WTC11 (cell line): Measurements from ENCODE around the gene DRC1. TPM values are rescaled to one million over a fixed set of nuclear protein-coding genes. Genes with fewer than 3 reads are reported as not detected.

Source experiments
- ATAC-seq: fragments of 200-7000 bp; cut with Tn5 transposase; 2 replicates; pipeline ENCODE4 v1.10.0; 2021; ENCODE audit warnings: mild to moderate bottlenecking, moderate library complexity
- CTCF ChIA-PET: fragments of 300-600 bp; sonication (Branson Sonifier 250); formaldehyde crosslinking; loops from one replicate; lab custom pipeline; 2021; ENCODE audit warnings: antibody characterized with exemption; lab: Charles Lee
- POLR2A ChIA-PET: fragments of 350-600 bp; sonication (Branson Sonifier 250); formaldehyde crosslinking; loops from one replicate; lab custom pipeline; 2021; ENCODE audit warnings: antibody characterized with exemption; lab: Charles Lee
- DNase-seq: peaks from one replicate; pipeline ENCODE4 v3.0.0; 2021; ENCODE audit warnings: low spot score
- H3K27ac Mint-ChIP-seq: 2 replicates; pipeline ENCODE4 v1.8.0; 2021; ENCODE audit warnings: mixed read lengths
- H3K27me3 Mint-ChIP-seq: 2 replicates; pipeline ENCODE4 v1.8.0; 2021; ENCODE audit warnings: low read depth, mild to moderate bottlenecking, moderate library complexity, mixed read lengths
- H3K36me3 Mint-ChIP-seq: 2 replicates; pipeline ENCODE4 v1.8.0; 2021; ENCODE audit warnings: mixed read lengths
- H3K4me1 Mint-ChIP-seq: 2 replicates; pipeline ENCODE4 v1.8.0; 2022; ENCODE audit warnings: mixed read lengths
- H3K4me3 Mint-ChIP-seq: 2 replicates; pipeline ENCODE4 v1.8.0; 2021; ENCODE audit warnings: mild to moderate bottlenecking, moderate library complexity, mixed read lengths
- H3K9me3 Mint-ChIP-seq: 2 replicates; pipeline ENCODE4 v1.8.0; 2021; ENCODE audit warnings: mixed read lengths
- ETV6 ChIP-seq: sonication (generic); formaldehyde crosslinking; IDR thresholded peaks from 2 replicates; pipeline ENCODE4 v1.8.1; 2022; ENCODE audit warnings: mild to moderate bottlenecking, missing genetic modification reagents
- GABPB1 ChIP-seq: sonication (generic); formaldehyde crosslinking; IDR thresholded peaks from 2 replicates; pipeline ENCODE4 v1.8.1; 2023; ENCODE audit warnings: mild to moderate bottlenecking, missing genetic modification reagents
- IRF2 ChIP-seq: sonication (generic); formaldehyde crosslinking; IDR thresholded peaks from 2 replicates; pipeline ENCODE4 v1.8.0; 2022; ENCODE audit warnings: low read depth, missing genetic modification reagents, borderline replicate concordance
- JUN ChIP-seq: sonication (generic); formaldehyde crosslinking; IDR thresholded peaks from 2 replicates; pipeline ENCODE4 v1.8.0; 2023; ENCODE audit warnings: mild to moderate bottlenecking, missing genetic modification reagents
- MXD4 ChIP-seq: fragments of 250-450 bp; sonication (Bioruptor Pico); IDR thresholded peaks from 2 replicates; pipeline ENCODE4 v1.8.0; 2021; ENCODE audit warnings: mild to moderate bottlenecking, moderate library complexity, borderline replicate concordance
- NR1H2 ChIP-seq: sonication (generic); formaldehyde crosslinking; IDR thresholded peaks from 2 replicates; pipeline ENCODE4 v1.9.0; 2021; ENCODE audit warnings: mild to moderate bottlenecking, moderate library complexity, missing genetic modification reagents
- OVOL2 ChIP-seq: fragments of 250-450 bp; sonication (Bioruptor Pico); IDR thresholded peaks from 2 replicates; pipeline ENCODE4 v1.9.0; 2021; ENCODE audit warnings: mild to moderate bottlenecking, borderline replicate concordance
- RELA ChIP-seq: sonication (generic); formaldehyde crosslinking; IDR thresholded peaks from 2 replicates; pipeline ENCODE4 v1.8.1; 2022; ENCODE audit warnings: missing genetic modification reagents, mild to moderate bottlenecking, borderline replicate concordance
- ZNF263 ChIP-seq: sonication (generic); formaldehyde crosslinking; IDR thresholded peaks from 2 replicates; pipeline ENCODE4 v1.8.1; 2022; ENCODE audit warnings: low read depth, mild to moderate bottlenecking, moderate library complexity, missing genetic modification reagents
- total RNA-seq: library from RNA; stranded (reverse); gene quantifications from 3 replicates; pipeline ENCODE4 v1.2.3, GENCODE V29; 2021
- TF ChIP-seq, protein P1 (sequence below): sonication (generic); formaldehyde crosslinking; IDR thresholded peaks from 2 replicates; pipeline ENCODE4 v1.8.0; 2022; ENCODE audit warnings: missing genetic modification reagents
- TF ChIP-seq, protein P2 (sequence below): sonication (generic); formaldehyde crosslinking; IDR thresholded peaks from 2 replicates; pipeline ENCODE4 v1.8.1; 2023; ENCODE audit warnings: mild to moderate bottlenecking, missing genetic modification reagents
- TF ChIP-seq, protein P3 (sequence below): sonication (generic); formaldehyde crosslinking; IDR thresholded peaks from 2 replicates; pipeline ENCODE4 v1.8.1; 2023; ENCODE audit warnings: mild to moderate bottlenecking, missing genetic modification reagents, borderline replicate concordance
- TF ChIP-seq, protein P4 (sequence below): sonication (generic); formaldehyde crosslinking; IDR thresholded peaks from 2 replicates; pipeline ENCODE4 v1.8.0; 2022; ENCODE audit warnings: mild to moderate bottlenecking, missing genetic modification reagents

Gene DRC1
- total RNA-seq, 1 experiment from 2014 or later = 0.55 TPM

DNA sequence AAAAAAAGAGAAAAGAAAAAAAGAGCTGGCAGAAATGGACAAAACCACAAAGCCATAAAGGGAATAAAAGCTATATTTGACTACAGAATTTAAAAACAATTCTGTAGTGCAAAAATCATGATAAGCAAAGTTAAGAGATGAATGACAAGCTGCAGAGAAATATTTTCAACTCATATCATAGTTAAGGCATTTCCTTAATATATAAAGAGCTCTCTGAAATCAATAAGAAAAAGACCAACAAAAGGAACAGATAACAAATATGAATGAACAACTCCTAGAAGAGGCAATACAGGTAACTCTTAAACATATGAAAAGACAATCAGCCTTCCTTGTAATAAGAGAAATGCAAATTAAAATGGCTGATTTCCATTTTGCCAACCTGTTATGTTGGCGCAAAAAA lies 50.0 kb downstream of the DRC1 start:
- CTCF ChIA-PET = interaction anchor here (0.9 to 1.1 kb wide), 2 partner anchors 9 to 18 kb away, joined by 3 to 4 read pairs; no protein-coding TSS in a partner anchor

More for the DNA sequence above, 50.0 kb downstream of the DRC1 start:
- Mint-ChIP-seq H3K27ac (no peak overlapping the region), H3K27me3 (no peaks in the 10 kb centered on the region), H3K36me3 (no peaks in the 10 kb centered on the region), H3K4me1 (no peaks in the 10 kb centered on the region), H3K9me3 (peaks cover 7% of the 10 kb centered on the region), H3K4me3 (no peak overlapping the region)
- TF ChIP-seq RELA (CRISPR knock-in tag) (no peak), ETV6 (no peak), IRF2 (CRISPR knock-in tag) (no peak), MXD4 (CRISPR knock-in tag) (no peak), JUN (CRISPR knock-in tag) (no peak), OVOL2 (CRISPR knock-in tag) (no peak), NR1H2 (CRISPR knock-in tag) (no peak), GABPB1 (CRISPR knock-in tag) (no peak), ZNF263 (CRISPR knock-in tag) (no peak)
- TF ChIP-seq, protein P1, sequence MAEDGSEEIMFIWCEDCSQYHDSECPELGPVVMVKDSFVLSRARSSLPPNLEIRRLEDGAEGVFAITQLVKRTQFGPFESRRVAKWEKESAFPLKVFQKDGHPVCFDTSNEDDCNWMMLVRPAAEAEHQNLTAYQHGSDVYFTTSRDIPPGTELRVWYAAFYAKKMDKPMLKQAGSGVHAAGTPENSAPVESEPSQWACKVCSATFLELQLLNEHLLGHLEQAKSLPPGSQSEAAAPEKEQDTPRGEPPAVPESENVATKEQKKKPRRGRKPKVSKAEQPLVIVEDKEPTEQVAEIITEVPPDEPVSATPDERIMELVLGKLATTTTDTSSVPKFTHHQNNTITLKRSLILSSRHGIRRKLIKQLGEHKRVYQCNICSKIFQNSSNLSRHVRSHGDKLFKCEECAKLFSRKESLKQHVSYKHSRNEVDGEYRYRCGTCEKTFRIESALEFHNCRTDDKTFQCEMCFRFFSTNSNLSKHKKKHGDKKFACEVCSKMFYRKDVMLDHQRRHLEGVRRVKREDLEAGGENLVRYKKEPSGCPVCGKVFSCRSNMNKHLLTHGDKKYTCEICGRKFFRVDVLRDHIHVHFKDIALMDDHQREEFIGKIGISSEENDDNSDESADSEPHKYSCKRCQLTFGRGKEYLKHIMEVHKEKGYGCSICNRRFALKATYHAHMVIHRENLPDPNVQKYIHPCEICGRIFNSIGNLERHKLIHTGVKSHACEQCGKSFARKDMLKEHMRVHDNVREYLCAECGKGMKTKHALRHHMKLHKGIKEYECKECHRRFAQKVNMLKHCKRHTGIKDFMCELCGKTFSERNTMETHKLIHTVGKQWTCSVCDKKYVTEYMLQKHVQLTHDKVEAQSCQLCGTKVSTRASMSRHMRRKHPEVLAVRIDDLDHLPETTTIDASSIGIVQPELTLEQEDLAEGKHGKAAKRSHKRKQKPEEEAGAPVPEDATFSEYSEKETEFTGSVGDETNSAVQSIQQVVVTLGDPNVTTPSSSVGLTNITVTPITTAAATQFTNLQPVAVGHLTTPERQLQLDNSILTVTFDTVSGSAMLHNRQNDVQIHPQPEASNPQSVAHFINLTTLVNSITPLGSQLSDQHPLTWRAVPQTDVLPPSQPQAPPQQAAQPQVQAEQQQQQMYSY (CRISPR knock-in tag) = no peak
- TF ChIP-seq, protein P2, sequence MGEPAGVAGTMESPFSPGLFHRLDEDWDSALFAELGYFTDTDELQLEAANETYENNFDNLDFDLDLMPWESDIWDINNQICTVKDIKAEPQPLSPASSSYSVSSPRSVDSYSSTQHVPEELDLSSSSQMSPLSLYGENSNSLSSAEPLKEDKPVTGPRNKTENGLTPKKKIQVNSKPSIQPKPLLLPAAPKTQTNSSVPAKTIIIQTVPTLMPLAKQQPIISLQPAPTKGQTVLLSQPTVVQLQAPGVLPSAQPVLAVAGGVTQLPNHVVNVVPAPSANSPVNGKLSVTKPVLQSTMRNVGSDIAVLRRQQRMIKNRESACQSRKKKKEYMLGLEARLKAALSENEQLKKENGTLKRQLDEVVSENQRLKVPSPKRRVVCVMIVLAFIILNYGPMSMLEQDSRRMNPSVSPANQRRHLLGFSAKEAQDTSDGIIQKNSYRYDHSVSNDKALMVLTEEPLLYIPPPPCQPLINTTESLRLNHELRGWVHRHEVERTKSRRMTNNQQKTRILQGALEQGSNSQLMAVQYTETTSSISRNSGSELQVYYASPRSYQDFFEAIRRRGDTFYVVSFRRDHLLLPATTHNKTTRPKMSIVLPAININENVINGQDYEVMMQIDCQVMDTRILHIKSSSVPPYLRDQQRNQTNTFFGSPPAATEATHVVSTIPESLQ (CRISPR knock-in tag) = no peak
- TF ChIP-seq, protein P3, sequence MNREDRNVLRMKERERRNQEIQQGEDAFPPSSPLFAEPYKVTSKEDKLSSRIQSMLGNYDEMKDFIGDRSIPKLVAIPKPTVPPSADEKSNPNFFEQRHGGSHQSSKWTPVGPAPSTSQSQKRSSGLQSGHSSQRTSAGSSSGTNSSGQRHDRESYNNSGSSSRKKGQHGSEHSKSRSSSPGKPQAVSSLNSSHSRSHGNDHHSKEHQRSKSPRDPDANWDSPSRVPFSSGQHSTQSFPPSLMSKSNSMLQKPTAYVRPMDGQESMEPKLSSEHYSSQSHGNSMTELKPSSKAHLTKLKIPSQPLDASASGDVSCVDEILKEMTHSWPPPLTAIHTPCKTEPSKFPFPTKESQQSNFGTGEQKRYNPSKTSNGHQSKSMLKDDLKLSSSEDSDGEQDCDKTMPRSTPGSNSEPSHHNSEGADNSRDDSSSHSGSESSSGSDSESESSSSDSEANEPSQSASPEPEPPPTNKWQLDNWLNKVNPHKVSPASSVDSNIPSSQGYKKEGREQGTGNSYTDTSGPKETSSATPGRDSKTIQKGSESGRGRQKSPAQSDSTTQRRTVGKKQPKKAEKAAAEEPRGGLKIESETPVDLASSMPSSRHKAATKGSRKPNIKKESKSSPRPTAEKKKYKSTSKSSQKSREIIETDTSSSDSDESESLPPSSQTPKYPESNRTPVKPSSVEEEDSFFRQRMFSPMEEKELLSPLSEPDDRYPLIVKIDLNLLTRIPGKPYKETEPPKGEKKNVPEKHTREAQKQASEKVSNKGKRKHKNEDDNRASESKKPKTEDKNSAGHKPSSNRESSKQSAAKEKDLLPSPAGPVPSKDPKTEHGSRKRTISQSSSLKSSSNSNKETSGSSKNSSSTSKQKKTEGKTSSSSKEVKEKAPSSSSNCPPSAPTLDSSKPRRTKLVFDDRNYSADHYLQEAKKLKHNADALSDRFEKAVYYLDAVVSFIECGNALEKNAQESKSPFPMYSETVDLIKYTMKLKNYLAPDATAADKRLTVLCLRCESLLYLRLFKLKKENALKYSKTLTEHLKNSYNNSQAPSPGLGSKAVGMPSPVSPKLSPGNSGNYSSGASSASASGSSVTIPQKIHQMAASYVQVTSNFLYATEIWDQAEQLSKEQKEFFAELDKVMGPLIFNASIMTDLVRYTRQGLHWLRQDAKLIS (CRISPR knock-in tag) = no peak
- TF ChIP-seq, protein P4, sequence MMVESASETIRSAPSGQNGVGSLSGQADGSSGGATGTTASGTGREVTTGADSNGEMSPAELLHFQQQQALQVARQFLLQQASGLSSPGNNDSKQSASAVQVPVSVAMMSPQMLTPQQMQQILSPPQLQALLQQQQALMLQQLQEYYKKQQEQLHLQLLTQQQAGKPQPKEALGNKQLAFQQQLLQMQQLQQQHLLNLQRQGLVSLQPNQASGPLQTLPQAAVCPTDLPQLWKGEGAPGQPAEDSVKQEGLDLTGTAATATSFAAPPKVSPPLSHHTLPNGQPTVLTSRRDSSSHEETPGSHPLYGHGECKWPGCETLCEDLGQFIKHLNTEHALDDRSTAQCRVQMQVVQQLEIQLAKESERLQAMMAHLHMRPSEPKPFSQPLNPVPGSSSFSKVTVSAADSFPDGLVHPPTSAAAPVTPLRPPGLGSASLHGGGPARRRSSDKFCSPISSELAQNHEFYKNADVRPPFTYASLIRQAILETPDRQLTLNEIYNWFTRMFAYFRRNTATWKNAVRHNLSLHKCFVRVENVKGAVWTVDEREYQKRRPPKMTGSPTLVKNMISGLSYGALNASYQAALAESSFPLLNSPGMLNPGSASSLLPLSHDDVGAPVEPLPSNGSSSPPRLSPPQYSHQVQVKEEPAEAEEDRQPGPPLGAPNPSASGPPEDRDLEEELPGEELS (CRISPR knock-in tag) = no peak
- ATAC-seq (no peak), DNase-seq (no peak)
- POLR2A ChIA-PET = no interaction called here
